Activated naive CD4-positive, alpha-beta T cell treated with anti-CD3 and anti-CD28 coated beads for 36 hours (primary cell): ENCODE data around the gene MAPK14. TPM values are rescaled to one million over a fixed set of nuclear protein-coding genes. Genes with fewer than 3 reads are reported as not detected.

ENCODE experiments used
- CTCF ChIA-PET: fragments of 350-600 bp; sonication (Branson Sonifier 250); formaldehyde crosslinking; loops from one replicate; lab custom pipeline; 2021; ENCODE audit warnings: antibody characterized with exemption; lab: Charles Lee
- DNase-seq: peaks from one replicate; pipeline ENCODE4 v3.0.0-alpha.2; 2020
- H3K27ac Mint-ChIP-seq: one replicate; pipeline ENCODE4 v1.8.0; 2021; ENCODE audit warnings: mild to moderate bottlenecking, mixed read lengths
- H3K27me3 Mint-ChIP-seq: one replicate; pipeline ENCODE4 v1.8.0; 2021; ENCODE audit warnings: low read depth, mixed read lengths
- H3K36me3 Mint-ChIP-seq: one replicate; pipeline ENCODE4 v1.8.0; 2021; ENCODE audit warnings: low read depth, mixed read lengths
- H3K4me1 Mint-ChIP-seq: one replicate; pipeline ENCODE4 v1.8.0; 2021; ENCODE audit warnings: low read depth, mixed read lengths
- H3K4me3 Mint-ChIP-seq: one replicate; pipeline ENCODE4 v1.8.0; 2021; ENCODE audit warnings: mild to moderate bottlenecking, moderate library complexity, mixed read lengths
- H3K9me3 Mint-ChIP-seq: one replicate; pipeline ENCODE4 v1.8.0; 2021; ENCODE audit warnings: mixed read lengths
- intact Hi-C: fragments of 100-400 bp; cut with micrococcal nuclease; formaldehyde crosslinking; loops from one replicate; pipeline ENCODE4 v1.15.1; 2023
- total RNA-seq, 2 experiments: library from RNA; stranded (reverse); gene quantifications; one replicate each; pipeline ENCODE4 v1.2.3, GENCODE V29; 2021

Gene MAPK14
- total RNA-seq, 2 experiments from 2014 or later = 39.9 to 40.3 TPM

- H3K27me3 Mint-ChIP-seq = no peaks in the 10 kb centered on the region
- CTCF ChIA-PET = interaction anchor here (0.9 to 4.6 kb wide), 2 partner anchors 9 to 11 kb away, joined by 3 to 33 read pairs; no protein-coding TSS in a partner anchor
- intact Hi-C loops = loop anchor here (5.0 kb wide), 2 partner anchors 309 to 624 kb away; partner anchors contain the start of genes KCTD20 and PXT1
- DNase-seq = no peak
- peak overlapping the region; percentile 93 for H3K27ac Mint-ChIP-seq
- peaks cover 32% of the 10 kb centered on the region for H3K4me1 Mint-ChIP-seq
- H3K36me3 Mint-ChIP-seq = peaks cover 34% of the 10 kb centered on the region
- H3K9me3 Mint-ChIP-seq = no peaks in the 10 kb centered on the region
- no peak overlapping the region for H3K4me3 Mint-ChIP-seq
Measured at GRCh38 chr6:36133148-36133547, 105.5 kb downstream of the MAPK14 start.

- Mint-ChIP-seq H3K27me3 (no peaks in the 10 kb centered on the region), H3K4me3 (no peak overlapping the region), H3K4me1 (peaks cover 27% of the 10 kb centered on the region), H3K9me3 (no peaks in the 10 kb centered on the region), H3K36me3 (peaks cover 37% of the 10 kb centered on the region), H3K27ac (no peak overlapping the region)
- intact Hi-C loops = loop anchor here (5.0 kb wide), 2 partner anchors 308 to 623 kb away; partner anchors contain the start of genes KCTD20 and PXT1
- CTCF ChIA-PET = interaction anchor here (0.6 to 0.7 kb wide), 3 partner anchors 72 to 120 kb away, joined by 3 to 6 read pairs (median 3); no protein-coding TSS in a partner anchor
- DNase-seq = no peak
Measured at GRCh38 chr6:36133912-36134311, 106.3 kb downstream of the MAPK14 start.

GRCh38 chr6:36135053-36135731, 107.6 kb downstream of the MAPK14 start:
- no peak for DNase-seq
- Mint-ChIP-seq H3K4me1 (peaks cover 34% of the 10 kb centered on the region), H3K9me3 (no peaks in the 10 kb centered on the region), H3K27me3 (no peaks in the 10 kb centered on the region), H3K27ac (no peak overlapping the region), H3K4me3 (no peak overlapping the region), H3K36me3 (peaks cover 46% of the 10 kb centered on the region)
- CTCF ChIA-PET = interaction anchor here (0.6 kb wide), 1 partner anchor 87 kb away, joined by 3 read pairs; no protein-coding TSS in a partner anchor
- intact Hi-C loops = no loop called here

- Mint-ChIP-seq H3K4me3 (no peak overlapping the region), H3K27ac (no peak overlapping the region), H3K27me3 (no peaks in the 10 kb centered on the region), H3K36me3 (peaks cover 47% of the 10 kb centered on the region), H3K9me3 (no peaks in the 10 kb centered on the region), H3K4me1 (peaks cover 41% of the 10 kb centered on the region)
- CTCF ChIA-PET = no interaction called here
- no peak for DNase-seq
- intact Hi-C loops = no loop called here
Measured at GRCh38 chr6:36136034-36136433, 108.4 kb downstream of the MAPK14 start.

- no peak overlapping the region for H3K27ac Mint-ChIP-seq
- no peak for DNase-seq
- peaks cover 45% of the 10 kb centered on the region for H3K4me1 Mint-ChIP-seq
- H3K9me3 Mint-ChIP-seq = no peaks in the 10 kb centered on the region
- intact Hi-C loops = no loop called here
- no peaks in the 10 kb centered on the region for H3K27me3 Mint-ChIP-seq
- H3K4me3 Mint-ChIP-seq = no peak overlapping the region
- CTCF ChIA-PET = no interaction called here
- peaks cover 47% of the 10 kb centered on the region for H3K36me3 Mint-ChIP-seq
Measured at GRCh38 chr6:36136551-36136950, 108.9 kb downstream of the MAPK14 start.

GRCh38 chr6:36138667-36139066, 111.1 kb downstream of the MAPK14 start:
- DNase-seq = no peak
- no peaks in the 10 kb centered on the region for H3K9me3 Mint-ChIP-seq
- no peaks in the 10 kb centered on the region for H3K27me3 Mint-ChIP-seq
- H3K27ac Mint-ChIP-seq = no peak overlapping the region
- CTCF ChIA-PET = interaction anchor here (0.6 to 1.0 kb wide), 3 partner anchors 52 to 75 kb away, joined by 3 read pairs; no protein-coding TSS in a partner anchor
- intact Hi-C loops = no loop called here
- H3K4me3 Mint-ChIP-seq = no peak overlapping the region
- H3K36me3 Mint-ChIP-seq = peaks cover 40% of the 10 kb centered on the region
- H3K4me1 Mint-ChIP-seq = peaks cover 29% of the 10 kb centered on the region

- Mint-ChIP-seq H3K27me3 (no peaks in the 10 kb centered on the region), H3K4me1 (peaks cover 25% of the 10 kb centered on the region), H3K36me3 (peaks cover 36% of the 10 kb centered on the region), H3K27ac (peak overlapping the region; percentile 50), H3K4me3 (no peak overlapping the region), H3K9me3 (no peaks in the 10 kb centered on the region)
- CTCF ChIA-PET = interaction anchor here (0.6 to 1.0 kb wide), 3 partner anchors 51 to 74 kb away, joined by 3 read pairs; no protein-coding TSS in a partner anchor
- no peak for DNase-seq
- intact Hi-C loops = no loop called here
Measured at GRCh38 chr6:36139431-36139830, 111.8 kb downstream of the MAPK14 start.

- Mint-ChIP-seq H3K4me1 (peaks cover 25% of the 10 kb centered on the region), H3K9me3 (no peaks in the 10 kb centered on the region), H3K27ac (peak overlapping the region; percentile 50), H3K4me3 (no peak overlapping the region), H3K27me3 (no peaks in the 10 kb centered on the region), H3K36me3 (peaks cover 36% of the 10 kb centered on the region)
- no peak for DNase-seq
- CTCF ChIA-PET = interaction anchor here (1.0 kb wide), 1 partner anchor 58 kb away, joined by 3 read pairs; no protein-coding TSS in a partner anchor
- intact Hi-C loops = no loop called here
Measured at GRCh38 chr6:36139991-36140710, 112.5 kb downstream of the MAPK14 start.

GRCh38 chr6:36141091-36141490, 113.5 kb downstream of the MAPK14 start:
- peak overlapping the region; percentile 35 for H3K27ac Mint-ChIP-seq
- H3K36me3 Mint-ChIP-seq = peaks cover 29% of the 10 kb centered on the region
- H3K9me3 Mint-ChIP-seq = no peaks in the 10 kb centered on the region
- peaks cover 25% of the 10 kb centered on the region for H3K4me1 Mint-ChIP-seq
- intact Hi-C loops = loop anchor here (1.0 kb wide), 1 partner anchor 28 kb away; no protein-coding TSS in a partner anchor
- no peak overlapping the region for H3K4me3 Mint-ChIP-seq
- CTCF ChIA-PET = interaction anchor here (1.6 kb wide), 1 partner anchor 8 kb away, joined by 3 read pairs; no protein-coding TSS in a partner anchor
- DNase-seq = no peak
- H3K27me3 Mint-ChIP-seq = no peaks in the 10 kb centered on the region

- CTCF ChIA-PET = interaction anchor here (0.7 to 1.6 kb wide), 2 partner anchors 9 to 144 kb away, joined by 3 to 4 read pairs; no protein-coding TSS in a partner anchor
- H3K4me1 Mint-ChIP-seq = peaks cover 29% of the 10 kb centered on the region
- intact Hi-C loops = loop anchor here (1.0 kb wide), 1 partner anchor 27 kb away; no protein-coding TSS in a partner anchor
- H3K4me3 Mint-ChIP-seq = no peak overlapping the region
- peaks cover 25% of the 10 kb centered on the region for H3K36me3 Mint-ChIP-seq
- no peak overlapping the region for H3K27ac Mint-ChIP-seq
- no peaks in the 10 kb centered on the region for H3K9me3 Mint-ChIP-seq
- no peaks in the 10 kb centered on the region for H3K27me3 Mint-ChIP-seq
- DNase-seq = no peak
Measured at GRCh38 chr6:36141961-36142360, 114.4 kb downstream of the MAPK14 start.

GRCh38 chr6:36142971-36143838, 115.6 kb downstream of the MAPK14 start:
- no peak overlapping the region for H3K4me3 Mint-ChIP-seq
- DNase-seq = no peak
- intact Hi-C loops = no loop called here
- CTCF ChIA-PET = no interaction called here
- peaks cover under 1% of the 10 kb centered on the region for H3K9me3 Mint-ChIP-seq
- H3K27ac Mint-ChIP-seq = no peak overlapping the region
- peaks cover 35% of the 10 kb centered on the region for H3K4me1 Mint-ChIP-seq
- no peaks in the 10 kb centered on the region for H3K27me3 Mint-ChIP-seq
- peaks cover 19% of the 10 kb centered on the region for H3K36me3 Mint-ChIP-seq
